ENCODE results near the gene WHAMM.

WHAMM gene

GRCh38 chr15:82802497-82802896 is 6.9 kb upstream of the WHAMM start:
- Histone ChIP-seq H2AFZ (ENCODE audit: low read depth, low read length, severe bottlenecking) (no peak overlapping the region), H4K20me1 (ENCODE audit: low read depth, low read length) (no peaks in the 10 kb centered on the region), H3K27me3 (ENCODE audit: low read length) (no peaks in the 10 kb centered on the region), H3K9ac (ENCODE audit: low read length) (no peak overlapping the region), H3K79me2 (ENCODE audit: insufficient read depth, low read length) (no peaks in the 10 kb centered on the region), H3K9me3 (ENCODE audit: insufficient read depth, low read length) (no peaks in the 10 kb centered on the region), H3K4me3 (ENCODE audit: insufficient read depth, low read length, poor library complexity, severe bottlenecking) (no peak overlapping the region), H3K9me2 (replicated peaks; ENCODE audit: insufficient read depth, low read length) (no peaks in the 10 kb centered on the region), H3K4me2 (ENCODE audit: low read depth, low read length, poor library complexity, severe bottlenecking) (no peak overlapping the region), H3F3A (ENCODE audit: insufficient read depth) (peaks cover 23% of the 10 kb centered on the region), H3K36me3 (ENCODE audit: low read length) (no peaks in the 10 kb centered on the region), H3K27ac (ENCODE audit: low read depth, low read length) (no peak overlapping the region)
- TF ChIP-seq CTCF (IDR thresholded peaks at IDR 0.05; ENCODE audit: insufficient read depth, low read length, poor library complexity, severe bottlenecking) (no peak), EZH2phosphoT487 (conservative IDR thresholded peaks at IDR 0.05; ENCODE audit: low read length) (no peak)

GRCh38 chr15:82803793-82804574 is 5.4 kb upstream of the WHAMM start:
- no peak overlapping the region for H3K4me3 ChIP-seq (ENCODE audit: insufficient read depth, low read length, poor library complexity, severe bottlenecking)
- TF ChIP-seq CTCF (IDR thresholded peaks at IDR 0.05; ENCODE audit: insufficient read depth, low read length, poor library complexity, severe bottlenecking) (no peak), EZH2phosphoT487 (conservative IDR thresholded peaks at IDR 0.05; ENCODE audit: low read length) (no peak)

GRCh38 chr15:82804575-82804949 is 4.9 kb upstream of the WHAMM start:
- no peaks in the 10 kb centered on the region for H3K27me3 ChIP-seq (ENCODE audit: low read length)
- H3K36me3 ChIP-seq (ENCODE audit: low read length) = no peaks in the 10 kb centered on the region
- H3K27ac ChIP-seq (ENCODE audit: low read depth, low read length) = no peak overlapping the region

More at GRCh38 chr15:82803793-82804574, 5.4 kb upstream of the WHAMM start:
- Histone ChIP-seq H3F3A (ENCODE audit: insufficient read depth) (peaks cover 38% of the 10 kb centered on the region), H4K20me1 (ENCODE audit: low read depth, low read length) (no peaks in the 10 kb centered on the region), H2AFZ (ENCODE audit: low read depth, low read length, severe bottlenecking) (no peak overlapping the region), H3K9me3 (ENCODE audit: insufficient read depth, low read length) (no peaks in the 10 kb centered on the region), H3K36me3 (ENCODE audit: low read length) (no peaks in the 10 kb centered on the region), H3K9me2 (replicated peaks; ENCODE audit: insufficient read depth, low read length) (no peaks in the 10 kb centered on the region), H3K27me3 (ENCODE audit: low read length) (no peaks in the 10 kb centered on the region), H3K4me2 (ENCODE audit: low read depth, low read length, poor library complexity, severe bottlenecking) (no peak overlapping the region), H3K9ac (ENCODE audit: low read length) (no peak overlapping the region), H3K27ac (ENCODE audit: low read depth, low read length) (no peak overlapping the region), H3K79me2 (ENCODE audit: insufficient read depth, low read length) (no peaks in the 10 kb centered on the region)

More at GRCh38 chr15:82804575-82804949, 4.9 kb upstream of the WHAMM start:
- Histone ChIP-seq H3K4me3 (ENCODE audit: insufficient read depth, low read length, poor library complexity, severe bottlenecking) (no peak overlapping the region), H4K20me1 (ENCODE audit: low read depth, low read length) (no peaks in the 10 kb centered on the region), H3K9me2 (replicated peaks; ENCODE audit: insufficient read depth, low read length) (no peaks in the 10 kb centered on the region), H3K4me2 (ENCODE audit: low read depth, low read length, poor library complexity, severe bottlenecking) (no peak overlapping the region), H3K79me2 (ENCODE audit: insufficient read depth, low read length) (no peaks in the 10 kb centered on the region), H3K9me3 (ENCODE audit: insufficient read depth, low read length) (no peaks in the 10 kb centered on the region), H3F3A (ENCODE audit: insufficient read depth) (peaks cover 42% of the 10 kb centered on the region), H3K9ac (ENCODE audit: low read length) (no peak overlapping the region), H2AFZ (ENCODE audit: low read depth, low read length, severe bottlenecking) (no peak overlapping the region)
- TF ChIP-seq CTCF (IDR thresholded peaks at IDR 0.05; ENCODE audit: insufficient read depth, low read length, poor library complexity, severe bottlenecking) (no peak), EZH2phosphoT487 (conservative IDR thresholded peaks at IDR 0.05; ENCODE audit: low read length) (no peak)
